Endothelial cell of umbilical vein (primary cell): Measurements from ENCODE around the gene ZDHHC14. TPM values are rescaled to one million over a fixed set of nuclear protein-coding genes. Genes with fewer than 3 reads are reported as not detected.

Source experiments
- BruUV-seq: library from RNA; stranded (reverse); fragments of 400-500 nt; replicated peaks from 2 replicates; lab custom pipeline; 2021; lab: Mats Ljungman, UMichigan
- CTCF ChIA-PET: fragments of 300-600, 350-600 bp; sonication (Branson Sonifier 250); formaldehyde crosslinking; loops from one replicate; lab custom pipeline; 2021; ENCODE audit warnings: antibody characterized with exemption, inconsistent platforms; lab: Charles Lee
- POLR2A ChIA-PET: fragments of 300-600, 350-600 bp; sonication (Branson Sonifier 250); formaldehyde crosslinking; loops from one replicate; lab custom pipeline; 2021; ENCODE audit warnings: antibody characterized with exemption, inconsistent platforms; lab: Charles Lee
- DNase-seq: peaks from one replicate; pipeline ENCODE4 v3.0.0-alpha.2; 2011; ENCODE audit warnings: low read depth, low spot score
- FAIRE-seq: peaks from 2 replicates; lab custom pipeline; 2011; peaks lifted over from hg19 to GRCh38; lab: Jason Lieb, UNC
- H2AFZ ChIP-seq: 2 replicates; pipeline ENCODE4 v1.6.0; 2012; ENCODE audit warnings: low read depth, low read length, control low read depth, inconsistent platforms
- H3K27ac ChIP-seq: 2 replicates; pipeline ENCODE4 v1.5.1; 2011; ENCODE audit warnings: low read depth, mild to moderate bottlenecking, control low read depth, low read length, moderate library complexity; ENCODE audit not compliant: insufficient read depth
- H3K27me3 ChIP-seq, 2 experiments: 2 replicates each; pipeline versions ENCODE4 v1.6.0 to v1.6.1; 2011; ENCODE audit warnings: low read length in 2 of 2, mixed read lengths in 1 of 2; ENCODE audit not compliant: control insufficient read depth in 2 of 2, insufficient read depth in 2 of 2
- H3K36me3 ChIP-seq, 2 experiments: 2 replicates in 1 of 2; 3 replicates in 1 of 2; pipeline ENCODE4 v1.5.1; 2011; ENCODE audit warnings: low read length in 2 of 2, mild to moderate bottlenecking in 1 of 2, moderate library complexity in 1 of 2; ENCODE audit not compliant: control insufficient read depth in 2 of 2, insufficient read depth in 2 of 2; ENCODE audit errors: extremely low read depth in 1 of 2
- H3K4me1 ChIP-seq: 3 replicates; pipeline ENCODE4 v1.5.1; 2011; ENCODE audit warnings: mild to moderate bottlenecking, low read length; ENCODE audit not compliant: control insufficient read depth, insufficient read depth; ENCODE audit errors: extremely low read depth
- H3K4me2 ChIP-seq: 2 replicates; pipeline ENCODE4 v1.6.1; 2011; ENCODE audit warnings: low read length, control low read depth, mixed read lengths; ENCODE audit not compliant: insufficient read depth
- H3K4me3 ChIP-seq, 3 experiments: fragments of 200-600 bp in 1 of 3; sonication (generic), shearing (Covaris generic) in 1 of 3; replicated peaks in 1 of 3; 2 replicates each; pipeline ENCODE4 v1.5.1; 2011 to 2016; ENCODE audit warnings: control low read depth in 3 of 3, low read length in 3 of 3, mild to moderate bottlenecking in 2 of 3, inconsistent platforms in 1 of 3, low read depth in 1 of 3, moderate library complexity in 1 of 3; ENCODE audit not compliant: insufficient read depth in 1 of 3
- H3K79me2 ChIP-seq: 2 replicates; pipeline ENCODE4 v1.6.0; 2012; ENCODE audit warnings: low read length, inconsistent platforms; ENCODE audit not compliant: control insufficient read depth, insufficient read depth
- H3K9ac ChIP-seq: replicated peaks from 2 replicates; pipeline ENCODE3; 2011; ENCODE audit warnings: low read length, control low read depth; ENCODE audit not compliant: insufficient read depth; ENCODE audit errors: extremely low read depth
- H3K9me1 ChIP-seq: replicated peaks from 3 replicates; pipeline ENCODE4 v1.6.0; 2011; ENCODE audit warnings: mild to moderate bottlenecking, low read length; ENCODE audit not compliant: control insufficient read depth, insufficient read depth; ENCODE audit errors: extremely low read depth
- H3K9me3 ChIP-seq: replicated peaks from 2 replicates; pipeline ENCODE4 v1.5.1; 2012; ENCODE audit warnings: low read length, inconsistent platforms; ENCODE audit not compliant: control insufficient read depth, insufficient read depth
- H4K20me1 ChIP-seq: replicated peaks from 2 replicates; pipeline ENCODE3; 2011; ENCODE audit warnings: mild to moderate bottlenecking, low read length; ENCODE audit not compliant: control insufficient read depth, insufficient read depth; ENCODE audit errors: extremely low read depth
- CTCF ChIP-seq, 2 donors: IDR thresholded peaks; 1 replicate in 1 of 2; 2 replicates in 1 of 2; pipeline ENCODE4 v1.5.1; 2011; ENCODE audit warnings: low read length in 2 of 2, mild to moderate bottlenecking in 2 of 2, moderate library complexity in 2 of 2, control low read depth in 1 of 2, inconsistent platforms in 1 of 2, low read depth in 1 of 2; ENCODE audit not compliant: insufficient read depth in 1 of 2; ENCODE audit errors: extremely low read depth in 1 of 2
- EZH2 ChIP-seq: IDR thresholded peaks from 2 replicates; pipeline ENCODE4 v1.6.1; 2012; ENCODE audit warnings: borderline replicate concordance, low read depth, mild to moderate bottlenecking, moderate library complexity, low read length, inconsistent platforms; ENCODE audit not compliant: severe bottlenecking
- FOS ChIP-seq: IDR thresholded peaks from 2 replicates; pipeline ENCODE4 v1.6.1; 2011; ENCODE audit warnings: mild to moderate bottlenecking, low read length, moderate library complexity, borderline replicate concordance; ENCODE audit not compliant: insufficient read depth
- GATA2 ChIP-seq: IDR thresholded peaks from 2 replicates; pipeline ENCODE4 v1.7.0; 2011; ENCODE audit warnings: low read depth, mild to moderate bottlenecking, moderate library complexity, mixed read lengths, low read length; ENCODE audit not compliant: insufficient read length, insufficient read depth
- JUN ChIP-seq: IDR thresholded peaks from 2 replicates; pipeline ENCODE4 v1.6.1; 2011; ENCODE audit warnings: borderline replicate concordance, low read depth; ENCODE audit not compliant: insufficient read length, insufficient read depth
- MAX ChIP-seq: IDR thresholded peaks from 2 replicates; pipeline ENCODE4 v1.6.1; 2011; ENCODE audit not compliant: insufficient read depth, insufficient read length
- MYC ChIP-seq: IDR thresholded peaks from one replicate; pipeline ENCODE4 v1.6.1; 2011; ENCODE audit warnings: mild to moderate bottlenecking, low read depth, low read length
- POLR2A ChIP-seq: IDR thresholded peaks from 2 replicates; pipeline ENCODE4 v1.6.1; 2012; ENCODE audit warnings: low read depth, mild to moderate bottlenecking, control low read depth, low read length
- POLR2AphosphoS5 ChIP-seq: IDR thresholded peaks from 2 replicates; pipeline ENCODE4 v1.6.1; 2012; ENCODE audit warnings: low read depth, mild to moderate bottlenecking, control low read depth, low read length, moderate library complexity; ENCODE audit not compliant: insufficient read depth
- dilution Hi-C: fragments of 300-500 bp; cut with MboI; formaldehyde crosslinking; loops from one replicate; pipeline ENCODE4 v1.15.0; 2019; ENCODE audit warnings: low sequenced_read_pairs; ENCODE audit not compliant: extremely low pct_ligation_motif_present
- intact Hi-C: fragments of 100-400 bp; cut with micrococcal nuclease; formaldehyde crosslinking; loops from one replicate; pipeline ENCODE4 v1.10.0; 2022
- polyA plus RNA-seq, 4 experiments: library from polyadenylated mRNA; depleted of rRNA in 3 of 4; stranded (reverse) in 3 of 4; unstranded in 1 of 4; fragments of >200 nt; gene quantifications; 2 replicates each; pipeline versions ENCODE4 v1.2.1 to v1.2.3, GENCODE V29; 2011 to 2012; ENCODE audit warnings: missing spikeins in 1 of 4
- total RNA-seq: library from RNA; stranded (reverse); gene quantifications from 2 replicates; pipeline ENCODE4 v1.2.3, GENCODE V29; 2021

The ZDHHC14 gene
- total and polyA plus RNA-seq, 2 donors (not counting 3 experiments of a cell fraction or from before 2014, with no cell fraction given): 23.0 to 25.6 TPM

GRCh38 chr6:157518397-157519250, 137.6 kb downstream of the ZDHHC14 start:
- no peaks in the 10 kb centered on the region for H3K9me3 ChIP-seq
- no peak for DNase-seq
- POLR2A ChIA-PET: no interaction called here
- H4K20me1 ChIP-seq: no peaks in the 10 kb centered on the region
- H3K9ac ChIP-seq: no peak overlapping the region
- H3K36me3 ChIP-seq: no peaks in the 10 kb centered on the region
- H3K27me3 ChIP-seq: no peaks in the 10 kb centered on the region
- no peak for FAIRE-seq
- H2AFZ ChIP-seq: no peak overlapping the region
- H3K9me1 ChIP-seq: no peaks in the 10 kb centered on the region
- no peak overlapping the region for H3K27ac ChIP-seq
- intact Hi-C loops (no loop called here), dilution Hi-C loops (no loop called here)
- no peaks in the 10 kb centered on the region for H3K79me2 ChIP-seq
- no TSS peak for BruUV-seq
- TF ChIP-seq FOS: no peak
- no peak for TF ChIP-seq CTCF (IDR thresholded peaks at IDR 0.05; ENCODE audit: extremely low read depth in 1 of 2, insufficient read depth in 1 of 2, low read depth in 1 of 2, low read length in 2 of 2)
- no peak for TF ChIP-seq MYC
- TF ChIP-seq POLR2A: no peak
- no peak for TF ChIP-seq MAX
- no peak for TF ChIP-seq JUN
- TF ChIP-seq POLR2AphosphoS5: no peak
- TF ChIP-seq GATA2: no peak
- no peak for TF ChIP-seq EZH2
- H3K4me3 ChIP-seq: no peak overlapping the region
- peaks cover 20% of the 10 kb centered on the region for H3K4me1 ChIP-seq
- H3K4me2 ChIP-seq: no peak overlapping the region
- CTCF ChIA-PET: interaction anchor here (0.9 to 1.7 kb wide), 7 partner anchors 9 to 193 kb away, joined by 3 to 7 read pairs (median 4); no protein-coding TSS in a partner anchor
